Mesothelial cell of epicardium (in vitro differentiated cells): Measurements from ENCODE around the gene CCDC71. TPM values are rescaled to one million over a fixed set of nuclear protein-coding genes. Genes with fewer than 3 reads are reported as not detected.

Source experiments
- DNase-seq, 2 experiments: peaks; one replicate each; pipeline ENCODE4 v3.0.0; 2021; ENCODE audit warnings: low spot score in 2 of 2; ENCODE audit not compliant: unreplicated experiment in 2 of 2
- H3K27ac Mint-ChIP-seq: 2 replicates; pipeline ENCODE4 v1.8.0; 2021; ENCODE audit warnings: mixed read lengths
- H3K27me3 Mint-ChIP-seq: 2 replicates; pipeline ENCODE4 v1.8.0; 2021; ENCODE audit warnings: low read depth, mixed read lengths
- H3K36me3 Mint-ChIP-seq: 2 replicates; pipeline ENCODE4 v1.8.0; 2021; ENCODE audit warnings: mixed read lengths
- H3K4me1 Mint-ChIP-seq: 2 replicates; pipeline ENCODE4 v1.8.0; 2021; ENCODE audit warnings: mixed read lengths
- H3K4me3 Mint-ChIP-seq: 2 replicates; pipeline ENCODE4 v1.8.0; 2021; ENCODE audit warnings: mild to moderate bottlenecking, moderate library complexity, mixed read lengths
- H3K9me3 Mint-ChIP-seq: 2 replicates; pipeline ENCODE4 v1.8.0; 2021; ENCODE audit warnings: mixed read lengths
- total RNA-seq: library from RNA; stranded (reverse); gene quantifications from 3 replicates; pipeline ENCODE4 v1.2.1, GENCODE V29; 2021
- TF ChIP-seq, protein P1 (sequence below): fragments of 200-600 bp; sonication (generic); IDR thresholded peaks from one replicate; pipeline ENCODE4 v1.5.0; 2021; ENCODE audit warnings: antibody characterized with exemption; ENCODE audit not compliant: unreplicated experiment

CCDC71 gene
- total RNA-seq, 1 donor from 2014 or later: 28.9 TPM

DNA sequence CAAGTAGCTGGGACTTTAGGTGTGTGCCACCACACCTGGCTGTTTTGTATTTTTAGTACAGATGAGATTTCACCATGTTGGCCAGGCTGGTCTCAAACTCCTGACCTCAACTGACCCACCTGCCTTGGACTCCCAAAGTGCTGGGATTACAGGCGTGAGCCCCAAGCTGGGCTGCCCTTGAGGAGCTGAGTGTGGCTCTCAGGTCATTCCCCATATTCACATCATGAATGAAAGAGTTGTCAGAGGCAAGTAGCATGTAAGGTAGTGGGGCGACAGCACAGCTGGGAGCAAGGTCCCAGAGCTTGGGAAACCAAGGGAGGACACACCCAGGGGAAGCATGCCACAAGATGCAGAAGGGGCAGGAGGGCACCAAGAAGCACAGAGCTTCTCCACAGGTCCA is 4.9 kb downstream of the CCDC71 start:
- Mint-ChIP-seq H3K4me3 (no peak overlapping the region), H3K36me3 (peaks cover 14% of the 10 kb centered on the region), H3K9me3 (no peaks in the 10 kb centered on the region), H3K27ac (no peak overlapping the region), H3K27me3 (no peaks in the 10 kb centered on the region), H3K4me1 (peaks cover 14% of the 10 kb centered on the region)
- DNase-seq: no peak
- TF ChIP-seq, protein P1, sequence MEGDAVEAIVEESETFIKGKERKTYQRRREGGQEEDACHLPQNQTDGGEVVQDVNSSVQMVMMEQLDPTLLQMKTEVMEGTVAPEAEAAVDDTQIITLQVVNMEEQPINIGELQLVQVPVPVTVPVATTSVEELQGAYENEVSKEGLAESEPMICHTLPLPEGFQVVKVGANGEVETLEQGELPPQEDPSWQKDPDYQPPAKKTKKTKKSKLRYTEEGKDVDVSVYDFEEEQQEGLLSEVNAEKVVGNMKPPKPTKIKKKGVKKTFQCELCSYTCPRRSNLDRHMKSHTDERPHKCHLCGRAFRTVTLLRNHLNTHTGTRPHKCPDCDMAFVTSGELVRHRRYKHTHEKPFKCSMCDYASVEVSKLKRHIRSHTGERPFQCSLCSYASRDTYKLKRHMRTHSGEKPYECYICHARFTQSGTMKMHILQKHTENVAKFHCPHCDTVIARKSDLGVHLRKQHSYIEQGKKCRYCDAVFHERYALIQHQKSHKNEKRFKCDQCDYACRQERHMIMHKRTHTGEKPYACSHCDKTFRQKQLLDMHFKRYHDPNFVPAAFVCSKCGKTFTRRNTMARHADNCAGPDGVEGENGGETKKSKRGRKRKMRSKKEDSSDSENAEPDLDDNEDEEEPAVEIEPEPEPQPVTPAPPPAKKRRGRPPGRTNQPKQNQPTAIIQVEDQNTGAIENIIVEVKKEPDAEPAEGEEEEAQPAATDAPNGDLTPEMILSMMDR: no peak

DNA sequence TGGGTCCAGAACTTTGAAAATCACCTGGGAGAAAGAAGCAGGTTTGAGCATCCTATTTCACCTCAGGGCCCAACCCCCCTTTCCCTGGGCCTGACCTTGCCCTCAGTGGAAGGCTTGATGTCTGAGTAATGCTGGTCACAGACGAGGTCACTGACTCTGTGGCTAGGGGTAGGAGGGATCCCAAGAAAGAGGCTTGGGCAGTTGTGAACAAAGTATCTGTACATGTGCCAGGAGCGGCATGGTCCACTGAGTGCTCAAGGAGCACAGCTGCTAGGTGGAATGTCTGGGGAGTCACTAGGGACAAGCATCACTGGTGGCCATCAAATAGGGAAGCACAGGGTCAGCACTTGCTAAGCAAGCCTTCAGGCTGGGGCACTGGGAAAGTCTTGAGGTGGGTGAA is 7.3 kb downstream of the CCDC71 start:
- Mint-ChIP-seq H3K4me1 (no peaks in the 10 kb centered on the region), H3K27ac (no peak overlapping the region), H3K27me3 (no peaks in the 10 kb centered on the region), H3K9me3 (no peaks in the 10 kb centered on the region), H3K36me3 (peaks cover 11% of the 10 kb centered on the region), H3K4me3 (no peak overlapping the region)
- DNase-seq: no peak
- TF ChIP-seq, protein P1: no peak

DNA sequence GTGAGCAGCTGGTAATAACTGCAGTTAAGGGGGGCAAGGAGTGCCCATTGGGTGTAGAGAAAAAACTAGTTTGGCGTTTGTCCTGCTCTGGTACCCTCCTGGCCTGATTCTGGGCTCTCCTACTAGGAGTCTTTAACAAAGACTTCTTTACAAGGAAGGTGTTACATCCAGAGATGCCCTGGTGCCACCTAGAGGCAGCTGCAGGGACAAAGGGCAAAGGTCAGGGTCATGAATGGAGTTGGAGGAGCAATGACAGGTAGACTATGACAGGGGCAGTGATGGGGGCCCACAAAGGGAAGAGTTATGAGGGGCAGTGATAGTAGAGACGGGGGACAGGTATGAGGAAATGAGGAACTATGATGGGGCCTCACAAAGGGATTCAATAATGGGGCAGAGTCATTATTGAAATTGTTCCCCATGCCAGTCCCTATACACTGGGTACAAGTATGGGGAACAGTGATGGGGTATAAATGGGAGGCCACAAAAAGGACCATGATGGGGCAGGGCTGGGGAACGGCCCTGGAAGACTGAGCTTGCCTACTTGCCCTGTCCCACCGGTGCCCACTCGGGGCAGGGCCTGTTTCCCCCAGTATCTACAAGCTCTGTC is 7.9 kb downstream of the CCDC71 start:
- TF ChIP-seq, protein P1: no peak
- no peak for DNase-seq
- H3K27me3 Mint-ChIP-seq: no peaks in the 10 kb centered on the region
- H3K9me3 Mint-ChIP-seq: no peaks in the 10 kb centered on the region
- H3K27ac Mint-ChIP-seq: no peak overlapping the region
- peaks cover 6% of the 10 kb centered on the region for H3K36me3 Mint-ChIP-seq
- H3K4me1 Mint-ChIP-seq: no peaks in the 10 kb centered on the region
- H3K4me3 Mint-ChIP-seq: no peak overlapping the region

DNA sequence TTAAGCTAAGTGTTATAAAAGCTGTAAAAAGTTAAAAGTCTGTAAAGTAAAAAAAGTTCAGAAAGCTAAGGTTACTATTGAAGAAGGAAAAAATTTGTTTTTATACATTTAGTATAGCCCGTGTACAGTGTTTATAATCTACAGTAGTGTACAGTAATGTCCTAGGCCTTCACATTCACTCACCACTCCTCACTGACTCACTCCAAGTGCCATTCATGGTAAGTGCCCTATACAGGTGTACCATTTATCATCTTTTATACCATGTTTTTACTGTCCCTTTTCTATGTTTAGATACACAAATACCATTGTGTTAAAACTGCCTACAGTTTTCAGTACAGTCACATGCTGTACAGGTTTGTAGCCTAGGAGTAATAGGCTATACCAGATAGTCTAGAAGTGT is 8.8 kb downstream of the CCDC71 start:
- H3K9me3 Mint-ChIP-seq: no peaks in the 10 kb centered on the region
- no peaks in the 10 kb centered on the region for H3K27me3 Mint-ChIP-seq
- H3K36me3 Mint-ChIP-seq: peaks cover 6% of the 10 kb centered on the region
- H3K4me3 Mint-ChIP-seq: no peak overlapping the region
- H3K27ac Mint-ChIP-seq: no peak overlapping the region
- no peaks in the 10 kb centered on the region for H3K4me1 Mint-ChIP-seq
- TF ChIP-seq, protein P1: no peak
- no peak for DNase-seq

DNA sequence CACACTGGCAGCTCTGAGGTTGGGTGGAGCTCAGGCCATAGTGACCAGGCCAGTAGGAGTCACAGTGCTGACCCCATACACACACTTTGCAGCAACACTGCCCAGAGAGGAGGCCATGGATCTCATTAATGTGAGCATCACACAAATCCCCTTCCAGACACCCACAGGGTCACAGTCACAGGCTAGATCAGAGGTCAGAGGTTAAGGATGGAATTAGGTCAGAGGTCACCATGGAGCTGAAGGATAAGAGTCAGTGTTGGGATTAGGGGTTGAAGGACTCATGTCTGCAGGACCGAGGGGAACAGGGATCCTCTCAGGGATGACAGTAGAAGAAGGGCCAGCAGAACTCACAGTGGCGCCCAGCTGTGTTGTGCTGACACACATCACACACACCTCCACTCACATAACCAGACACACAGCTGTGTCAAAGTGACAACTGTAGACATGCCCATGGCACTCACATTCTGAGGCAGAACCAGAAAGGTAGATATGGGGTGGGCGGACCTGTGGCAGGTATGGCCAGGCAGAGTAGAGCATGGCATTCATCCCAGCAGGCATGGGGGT is 12.7 kb downstream of the CCDC71 start:
- DNase-seq: no peak
- H3K27ac Mint-ChIP-seq: no peak overlapping the region
- TF ChIP-seq, protein P1: no peak
- H3K36me3 Mint-ChIP-seq: no peaks in the 10 kb centered on the region
- no peaks in the 10 kb centered on the region for H3K4me1 Mint-ChIP-seq
- no peaks in the 10 kb centered on the region for H3K9me3 Mint-ChIP-seq
- H3K27me3 Mint-ChIP-seq: no peaks in the 10 kb centered on the region
- H3K4me3 Mint-ChIP-seq: no peak overlapping the region
